ENCODE measurements around the gene TSSC4.

Gene TSSC4

GRCh38 chr11:2395211-2395730 is 5.3 kb upstream of the TSSC4 start:
- H3K27me3 ChIP-seq (ENCODE audit: insufficient read depth, low read depth, severe bottlenecking): no peaks in the 10 kb centered on the region
- no peaks in the 10 kb centered on the region for H3K9me3 ChIP-seq (ENCODE audit: severe bottlenecking)
- TF ChIP-seq, protein P1, sequence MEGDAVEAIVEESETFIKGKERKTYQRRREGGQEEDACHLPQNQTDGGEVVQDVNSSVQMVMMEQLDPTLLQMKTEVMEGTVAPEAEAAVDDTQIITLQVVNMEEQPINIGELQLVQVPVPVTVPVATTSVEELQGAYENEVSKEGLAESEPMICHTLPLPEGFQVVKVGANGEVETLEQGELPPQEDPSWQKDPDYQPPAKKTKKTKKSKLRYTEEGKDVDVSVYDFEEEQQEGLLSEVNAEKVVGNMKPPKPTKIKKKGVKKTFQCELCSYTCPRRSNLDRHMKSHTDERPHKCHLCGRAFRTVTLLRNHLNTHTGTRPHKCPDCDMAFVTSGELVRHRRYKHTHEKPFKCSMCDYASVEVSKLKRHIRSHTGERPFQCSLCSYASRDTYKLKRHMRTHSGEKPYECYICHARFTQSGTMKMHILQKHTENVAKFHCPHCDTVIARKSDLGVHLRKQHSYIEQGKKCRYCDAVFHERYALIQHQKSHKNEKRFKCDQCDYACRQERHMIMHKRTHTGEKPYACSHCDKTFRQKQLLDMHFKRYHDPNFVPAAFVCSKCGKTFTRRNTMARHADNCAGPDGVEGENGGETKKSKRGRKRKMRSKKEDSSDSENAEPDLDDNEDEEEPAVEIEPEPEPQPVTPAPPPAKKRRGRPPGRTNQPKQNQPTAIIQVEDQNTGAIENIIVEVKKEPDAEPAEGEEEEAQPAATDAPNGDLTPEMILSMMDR (IDR thresholded peaks at IDR 0.05; ENCODE audit: low read depth, low read length): no peak
- peaks cover 22% of the 10 kb centered on the region for H3K36me3 ChIP-seq
- no peak for DNase-seq
- no peak overlapping the region for H3K27ac ChIP-seq
- no peak overlapping the region for H3K4me3 ChIP-seq (ENCODE audit: low read depth, low read length)

- peaks cover 22% of the 10 kb centered on the region for H3K36me3 ChIP-seq
- DNase-seq: no peak
Measured at GRCh38 chr11:2395856-2396255, 4.7 kb upstream of the TSSC4 start.

DNA sequence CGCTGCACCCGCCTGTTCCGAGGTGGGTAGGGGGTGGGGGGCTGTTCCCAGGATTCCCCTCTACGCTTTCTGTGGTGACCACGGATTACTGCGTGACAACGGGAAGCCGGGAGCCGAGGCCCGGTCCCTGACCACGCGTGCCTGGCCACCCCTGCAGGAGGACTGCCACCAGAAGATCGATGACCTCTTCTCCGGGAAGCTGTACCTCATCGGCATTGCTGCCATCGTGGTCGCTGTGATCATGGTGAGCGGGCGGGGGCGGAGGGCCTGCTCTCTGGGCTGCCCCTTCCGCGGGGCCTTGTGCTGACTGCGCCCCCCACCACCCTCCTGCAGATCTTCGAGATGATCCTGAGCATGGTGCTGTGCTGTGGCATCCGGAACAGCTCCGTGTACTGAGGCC is 4.1 kb upstream of the TSSC4 start:
- no peak overlapping the region for H3K4me3 ChIP-seq (ENCODE audit: low read depth, low read length)
- no peaks in the 10 kb centered on the region for H3K9me3 ChIP-seq (ENCODE audit: severe bottlenecking)
- no peaks in the 10 kb centered on the region for H3K27me3 ChIP-seq (ENCODE audit: insufficient read depth, low read depth, severe bottlenecking)
- TF ChIP-seq, protein P1 (IDR thresholded peaks at IDR 0.05; ENCODE audit: low read depth, low read length): no peak
- H3K36me3 ChIP-seq: peaks cover 24% of the 10 kb centered on the region
- no peak overlapping the region for H3K27ac ChIP-seq
- no peak for DNase-seq

More at GRCh38 chr11:2395856-2396255, 4.7 kb upstream of the TSSC4 start:
- H3K4me3 ChIP-seq (ENCODE audit: low read depth, low read length): no peak overlapping the region
- no peaks in the 10 kb centered on the region for H3K9me3 ChIP-seq (ENCODE audit: severe bottlenecking)
- H3K27me3 ChIP-seq (ENCODE audit: insufficient read depth, low read depth, severe bottlenecking): no peaks in the 10 kb centered on the region
- no peak overlapping the region for H3K27ac ChIP-seq
- TF ChIP-seq, protein P1 (IDR thresholded peaks at IDR 0.05; ENCODE audit: low read depth, low read length): no peak

GRCh38 chr11:2397005-2397404 is 3.5 kb upstream of the TSSC4 start:
- DNase-seq: no peak
- no peak overlapping the region for H3K4me3 ChIP-seq (ENCODE audit: low read depth, low read length)
- H3K36me3 ChIP-seq: peaks cover 26% of the 10 kb centered on the region
- TF ChIP-seq, protein P1 (IDR thresholded peaks at IDR 0.05; ENCODE audit: low read depth, low read length): no peak
- no peaks in the 10 kb centered on the region for H3K9me3 ChIP-seq (ENCODE audit: severe bottlenecking)
- H3K27ac ChIP-seq: no peak overlapping the region
- no peaks in the 10 kb centered on the region for H3K27me3 ChIP-seq (ENCODE audit: insufficient read depth, low read depth, severe bottlenecking)

DNA sequence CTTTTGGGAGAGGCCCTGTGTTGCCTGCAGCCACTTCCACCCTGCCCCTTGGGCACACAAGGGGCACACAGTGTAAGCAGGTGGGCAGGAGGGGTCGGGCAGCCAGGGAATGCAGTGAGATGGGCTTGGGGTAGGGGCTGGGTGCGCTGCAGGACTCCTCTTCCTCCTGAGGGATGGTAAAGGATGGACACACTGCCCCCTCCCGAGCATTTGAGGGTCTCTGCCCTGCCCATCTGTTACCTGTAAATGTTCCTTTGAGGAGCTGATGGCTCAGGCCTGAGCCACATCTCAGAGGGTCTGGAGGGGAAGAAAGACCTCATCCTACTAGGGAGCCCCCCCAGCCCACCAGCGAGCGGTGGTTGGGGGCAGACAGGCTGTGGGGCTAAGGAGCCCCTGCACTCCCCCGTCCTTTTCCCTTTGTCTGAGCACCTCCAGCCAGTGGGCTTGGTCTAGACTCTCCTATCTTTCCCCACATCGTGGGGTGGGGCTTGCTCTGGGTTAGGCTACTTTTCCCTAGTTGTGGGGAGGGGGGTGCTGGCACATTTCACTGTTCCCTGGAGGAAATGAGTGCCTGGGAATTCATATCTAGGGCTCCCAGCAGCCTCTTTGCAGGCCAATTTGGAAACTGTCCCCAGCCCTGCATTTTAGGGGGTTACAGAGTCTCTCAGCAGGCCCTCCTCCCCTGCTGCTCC is 1.7 kb upstream of the TSSC4 start:
- peaks cover 44% of the 10 kb centered on the region for H3K36me3 ChIP-seq
- H3K4me3 ChIP-seq (ENCODE audit: low read depth, low read length): no peak overlapping the region; the same call in 1 of the 2 replicates
- no peaks in the 10 kb centered on the region for H3K9me3 ChIP-seq (ENCODE audit: severe bottlenecking)
- DNase-seq: peak; percentile 28
- H3K27me3 ChIP-seq (ENCODE audit: insufficient read depth, low read depth, severe bottlenecking): no peaks in the 10 kb centered on the region
- peak overlapping the region; percentile 78 for H3K27ac ChIP-seq
- TF ChIP-seq, protein P1 (IDR thresholded peaks at IDR 0.05; ENCODE audit: low read depth, low read length): peak; percentile 31; the same call in 1 of the 2 replicates

Data from WERI-Rb-1 (cell line).